ENCODE measurements around the gene CDK8.

- TF ChIP-seq, protein P1, sequence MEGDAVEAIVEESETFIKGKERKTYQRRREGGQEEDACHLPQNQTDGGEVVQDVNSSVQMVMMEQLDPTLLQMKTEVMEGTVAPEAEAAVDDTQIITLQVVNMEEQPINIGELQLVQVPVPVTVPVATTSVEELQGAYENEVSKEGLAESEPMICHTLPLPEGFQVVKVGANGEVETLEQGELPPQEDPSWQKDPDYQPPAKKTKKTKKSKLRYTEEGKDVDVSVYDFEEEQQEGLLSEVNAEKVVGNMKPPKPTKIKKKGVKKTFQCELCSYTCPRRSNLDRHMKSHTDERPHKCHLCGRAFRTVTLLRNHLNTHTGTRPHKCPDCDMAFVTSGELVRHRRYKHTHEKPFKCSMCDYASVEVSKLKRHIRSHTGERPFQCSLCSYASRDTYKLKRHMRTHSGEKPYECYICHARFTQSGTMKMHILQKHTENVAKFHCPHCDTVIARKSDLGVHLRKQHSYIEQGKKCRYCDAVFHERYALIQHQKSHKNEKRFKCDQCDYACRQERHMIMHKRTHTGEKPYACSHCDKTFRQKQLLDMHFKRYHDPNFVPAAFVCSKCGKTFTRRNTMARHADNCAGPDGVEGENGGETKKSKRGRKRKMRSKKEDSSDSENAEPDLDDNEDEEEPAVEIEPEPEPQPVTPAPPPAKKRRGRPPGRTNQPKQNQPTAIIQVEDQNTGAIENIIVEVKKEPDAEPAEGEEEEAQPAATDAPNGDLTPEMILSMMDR (conservative IDR thresholded peaks at IDR 0.05; ENCODE audit: low read depth, low read length): no peak
- TF ChIP-seq EZH2 (IDR thresholded peaks at IDR 0.05; ENCODE audit: low read length, unreplicated experiment) (no peak), EZH2phosphoT487 (IDR thresholded peaks at IDR 0.05; ENCODE audit: borderline replicate concordance, low read length) (no peak)
Measured at GRCh38 chr13:26401069-26401468, 147.1 kb downstream of the CDK8 start.

Data from PC-3 (cell line).